GM19452 (cell line): ENCODE measurements around the gene UNC119.
"Not testable (repeated sequence)": the region's sequence is repeated elsewhere in the genome, so short reads cannot be mapped to it uniquely, and the experiment has no call there.

ENCODE experiments used
- ATAC-seq: cut with Tn5 transposase; IDR thresholded peaks from one replicate; pipeline ENCODE4 v1.9.1; 2021; ENCODE audit not compliant: unreplicated experiment

Gene UNC119

DNA sequence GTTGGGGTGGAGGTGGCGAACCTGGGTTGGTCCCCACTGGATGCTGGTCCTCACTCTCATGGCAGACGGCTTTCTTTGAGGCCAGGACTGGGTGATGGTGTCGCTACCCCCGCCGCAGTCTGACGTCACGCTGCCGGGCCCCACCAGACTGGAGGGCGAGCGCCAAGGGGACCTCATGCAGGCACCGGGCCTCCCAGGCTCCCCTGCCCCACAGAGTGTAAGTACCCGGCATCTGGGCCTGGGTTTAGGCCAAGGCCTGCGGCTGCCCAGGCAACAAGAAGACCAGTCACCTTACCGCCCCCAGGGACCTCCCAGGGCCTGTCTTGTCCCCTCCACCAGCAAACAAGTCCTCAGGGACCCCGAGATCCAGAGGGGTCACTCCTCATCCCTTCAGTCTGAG lies 28.5 kb downstream of the UNC119 start:
- no peak for ATAC-seq

DNA sequence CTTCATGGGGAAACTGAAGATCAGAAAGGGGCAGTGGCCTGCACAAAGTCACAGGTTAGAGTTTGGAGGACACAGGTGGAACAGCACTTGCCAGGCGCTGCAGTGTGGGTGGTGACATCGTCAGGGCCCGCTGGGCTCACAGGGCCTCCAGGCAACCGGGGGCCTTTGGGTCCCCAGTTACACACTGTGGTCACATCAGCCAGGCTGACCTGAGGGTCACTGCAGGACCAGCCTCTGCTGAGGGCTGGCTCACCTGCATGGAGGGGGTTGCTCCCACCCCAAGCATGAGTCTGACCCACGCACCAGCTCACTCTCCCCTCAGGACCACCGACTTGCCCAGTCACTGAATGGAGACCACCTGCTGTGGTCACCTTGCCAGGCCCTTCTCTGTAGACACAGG lies 29.2 kb downstream of the UNC119 start:
- ATAC-seq = no peak

DNA sequence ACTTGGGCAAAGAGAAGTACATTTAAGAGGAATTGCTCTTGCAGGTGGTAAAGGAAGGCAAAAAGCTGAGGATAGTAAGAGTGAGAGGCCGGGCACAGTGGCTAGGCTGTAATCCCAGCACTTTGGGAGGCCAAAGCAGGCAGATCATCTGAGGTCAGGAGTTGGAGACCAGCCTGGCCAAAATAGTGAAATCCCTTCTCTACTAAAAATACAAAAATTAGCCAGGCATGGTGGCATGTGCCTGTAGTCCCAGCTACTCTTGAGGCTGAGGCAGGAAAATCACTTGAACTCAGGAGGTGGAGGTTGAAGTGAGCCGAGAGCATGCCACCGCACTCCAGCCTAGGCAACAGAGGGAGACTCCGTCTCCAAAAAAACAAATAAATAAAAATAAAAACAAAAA lies 30.1 kb downstream of the UNC119 start:
- not testable (repeated sequence) for ATAC-seq

DNA sequence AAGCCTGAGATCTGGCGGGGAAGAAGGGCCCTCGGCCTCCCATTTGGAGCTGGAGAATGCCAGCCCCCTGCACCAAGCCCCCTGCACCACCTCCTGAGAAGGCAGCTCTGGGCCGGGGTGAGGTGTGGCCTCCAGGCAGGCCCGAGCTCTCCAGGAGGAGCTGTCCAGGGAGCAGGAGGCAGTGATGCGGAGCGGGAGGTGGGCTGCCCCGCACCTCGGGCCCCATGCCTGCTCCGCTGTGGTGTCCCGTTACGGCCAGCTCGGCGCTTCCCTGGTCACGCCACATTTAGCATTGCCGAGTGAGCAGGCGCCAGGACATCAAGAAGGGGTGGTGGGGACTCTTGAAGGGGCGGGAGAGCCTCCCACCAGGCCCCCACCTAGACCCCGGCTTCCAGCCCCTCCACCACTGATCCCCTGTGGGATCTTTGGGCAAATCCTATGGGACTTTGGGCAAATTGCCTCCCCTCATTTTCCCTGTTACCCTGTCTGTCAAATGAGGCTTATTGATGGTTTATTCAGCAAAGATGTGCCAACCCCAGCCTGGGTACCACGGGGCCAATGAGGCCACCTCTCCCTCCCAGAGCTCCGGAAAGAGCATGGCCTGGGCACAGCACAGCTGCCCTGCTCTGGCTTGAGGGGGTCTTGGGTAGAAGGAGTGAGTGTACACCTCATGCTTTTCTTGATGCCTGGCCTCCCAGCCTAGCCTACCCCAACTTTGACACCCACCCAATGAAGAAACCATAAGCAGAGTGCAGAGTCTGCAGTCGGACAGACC lies 30.9 kb downstream of the UNC119 start:
- no peak for ATAC-seq

DNA sequence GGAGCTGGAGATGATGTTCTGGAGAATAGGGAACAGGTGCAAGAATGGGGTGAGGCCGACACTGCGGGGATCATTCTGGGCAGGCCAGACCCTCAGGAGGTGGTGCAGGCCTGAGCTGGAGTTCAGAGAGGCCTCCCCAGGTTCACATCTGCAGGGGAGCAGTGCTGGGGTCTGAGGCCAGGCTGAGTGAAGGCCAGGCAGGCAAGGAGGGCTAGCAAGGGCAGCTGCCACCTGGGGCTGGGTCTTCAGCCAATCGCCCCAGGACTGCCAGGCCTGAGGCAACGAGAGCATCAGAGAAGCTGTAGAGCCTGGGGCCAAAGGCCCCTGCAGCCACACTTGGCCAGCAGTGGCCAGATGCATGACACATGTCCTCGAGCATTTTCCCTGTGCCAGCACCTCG lies 31.7 kb downstream of the UNC119 start:
- ATAC-seq = no peak

DNA sequence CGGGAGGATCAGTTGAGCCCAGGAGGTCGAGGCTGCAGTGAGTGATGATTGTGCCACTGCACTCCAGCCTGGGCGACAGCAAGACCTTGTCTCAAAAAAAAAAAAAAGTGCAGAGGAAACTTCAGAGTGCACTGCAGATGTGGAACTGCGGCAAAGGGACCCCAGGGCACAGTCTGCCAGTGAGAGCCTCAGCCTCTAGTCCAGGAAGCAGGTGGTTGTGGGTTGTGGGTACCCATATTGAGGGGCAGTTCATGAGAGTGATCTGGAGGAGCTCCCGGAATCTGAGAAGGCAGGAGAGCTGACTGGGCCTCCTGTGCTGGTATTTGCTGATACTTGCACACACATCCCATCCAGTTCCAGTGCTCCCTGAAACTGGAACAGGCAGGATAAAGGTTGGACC lies 33.2 kb downstream of the UNC119 start:
- no peak for ATAC-seq

DNA sequence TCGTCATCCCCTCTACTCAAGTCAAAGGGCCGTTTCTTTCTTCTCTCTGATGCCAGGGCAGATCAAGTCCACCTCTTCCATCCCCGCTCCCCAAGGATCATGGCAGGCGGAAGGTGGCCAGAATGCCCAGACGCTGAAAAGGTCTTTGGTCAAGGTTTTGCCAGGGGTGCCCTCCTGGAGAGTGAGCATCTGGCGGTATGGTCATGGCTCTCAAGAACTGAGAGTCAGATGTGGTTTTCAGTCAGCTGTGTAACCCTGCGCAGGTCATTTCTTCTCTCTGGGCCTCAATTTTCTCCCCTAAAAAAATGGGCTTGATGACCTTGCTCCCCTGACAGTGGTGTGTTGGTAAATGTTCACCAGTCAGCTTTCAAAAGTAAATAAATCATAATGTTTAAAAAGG lies 33.8 kb downstream of the UNC119 start:
- ATAC-seq = no peak

DNA sequence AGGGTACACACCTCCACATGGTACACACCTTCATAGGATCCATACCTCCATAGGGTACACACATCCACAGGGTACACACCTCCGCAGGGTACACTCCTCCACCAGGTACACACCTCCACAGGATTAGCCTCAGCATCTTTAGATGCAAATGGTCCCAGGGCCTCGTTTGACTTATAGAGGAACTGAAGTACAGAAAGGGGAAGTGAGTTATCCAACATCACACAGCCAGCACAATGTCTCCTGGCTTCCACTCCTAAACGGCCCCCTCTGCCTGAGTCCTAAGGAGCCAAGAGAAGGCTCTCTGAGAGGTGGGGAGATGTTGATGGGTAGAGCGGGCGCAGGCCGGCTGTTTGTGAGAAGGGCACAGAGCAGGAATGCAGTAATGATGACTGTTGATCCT lies 34.3 kb downstream of the UNC119 start:
- no peak for ATAC-seq

DNA sequence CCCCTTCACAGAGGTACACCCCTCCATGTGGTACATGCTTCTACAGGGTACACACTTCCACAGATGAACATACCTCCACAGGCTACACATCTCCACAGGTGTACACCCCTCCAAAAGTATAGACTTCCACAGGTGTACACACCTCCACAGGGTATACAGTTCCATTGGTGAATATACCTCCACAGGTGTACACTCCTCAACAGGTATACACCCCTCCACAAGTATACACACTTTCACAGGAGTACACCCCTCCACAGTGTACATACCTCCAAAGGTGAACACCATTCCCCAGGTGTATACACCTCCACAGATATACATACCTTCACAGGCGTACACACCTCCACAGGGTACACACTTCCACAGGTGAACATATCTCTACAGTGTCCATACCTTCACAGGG lies 36.9 kb downstream of the UNC119 start:
- no peak for ATAC-seq

DNA sequence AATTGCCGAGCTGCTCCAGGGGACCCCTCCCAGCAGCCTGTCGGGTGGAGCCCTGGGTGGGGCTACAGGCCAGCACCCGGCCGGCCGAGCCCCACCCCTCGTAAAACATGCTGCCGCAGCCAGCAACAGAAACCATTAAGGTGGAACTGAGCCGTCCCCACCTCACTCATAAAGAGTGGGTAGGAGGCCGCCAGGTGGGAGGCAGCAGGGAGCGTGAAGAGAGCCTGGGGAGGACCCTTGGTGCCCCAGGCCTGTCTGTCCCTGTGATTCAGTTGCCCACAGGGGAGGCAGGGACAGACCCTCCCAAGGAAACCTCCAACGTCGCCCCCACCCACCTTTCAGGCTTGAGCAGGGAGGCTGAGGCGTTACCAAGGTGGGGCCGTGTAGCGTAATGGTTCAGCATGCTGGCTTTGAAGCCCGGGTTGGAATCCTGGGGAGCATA lies 37.8 kb downstream of the UNC119 start:
- no peak for ATAC-seq

DNA sequence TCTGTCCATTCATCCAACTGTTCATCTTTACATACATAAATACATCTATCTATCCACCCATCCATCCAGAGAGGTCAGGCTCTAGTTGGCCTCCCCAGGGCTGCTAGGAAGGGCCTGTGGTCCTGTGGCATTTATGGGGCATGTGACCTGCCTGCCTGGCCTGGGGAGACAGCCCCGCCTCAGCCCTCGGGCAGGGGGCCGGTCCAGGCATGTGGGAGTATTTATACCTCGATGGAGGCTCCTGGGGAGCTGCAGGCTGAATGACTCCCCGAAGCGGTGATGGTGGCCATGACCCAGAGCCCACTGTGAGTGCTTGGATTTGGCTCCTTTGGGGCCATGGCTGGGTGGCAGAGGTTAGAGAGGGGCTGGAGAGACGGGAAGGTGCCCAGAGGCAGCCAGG lies 38.9 kb downstream of the UNC119 start:
- no peak for ATAC-seq

DNA sequence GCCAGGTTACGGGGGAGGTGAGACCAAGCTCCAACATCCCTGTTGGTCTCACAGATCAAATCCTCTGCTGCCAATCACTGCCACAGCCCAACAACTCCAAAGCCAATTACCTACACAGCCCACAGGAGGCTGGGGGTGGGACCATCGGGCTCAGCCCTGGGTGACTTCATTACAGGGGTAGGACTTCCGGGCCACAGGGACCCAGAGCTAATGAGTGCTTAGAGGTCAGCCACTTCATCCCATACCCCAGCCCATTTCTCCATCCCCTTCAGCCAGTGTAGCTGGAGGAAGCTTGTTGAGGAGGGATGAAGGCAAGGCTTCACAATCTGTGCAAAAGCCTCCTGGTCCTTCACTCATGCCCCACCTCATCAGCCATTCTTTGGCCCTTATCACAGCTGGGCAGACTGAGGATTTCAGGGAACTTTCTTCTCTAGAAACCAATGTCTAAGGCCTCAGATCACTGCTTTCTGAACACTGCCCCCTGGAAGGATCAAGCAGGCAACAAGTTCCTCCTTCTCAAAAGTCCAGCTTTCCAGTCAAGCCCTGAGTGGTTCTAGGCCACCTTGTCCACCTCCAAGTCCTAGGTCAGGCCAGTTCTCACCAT lies 40.5 kb downstream of the UNC119 start:
- ATAC-seq = no peak

DNA sequence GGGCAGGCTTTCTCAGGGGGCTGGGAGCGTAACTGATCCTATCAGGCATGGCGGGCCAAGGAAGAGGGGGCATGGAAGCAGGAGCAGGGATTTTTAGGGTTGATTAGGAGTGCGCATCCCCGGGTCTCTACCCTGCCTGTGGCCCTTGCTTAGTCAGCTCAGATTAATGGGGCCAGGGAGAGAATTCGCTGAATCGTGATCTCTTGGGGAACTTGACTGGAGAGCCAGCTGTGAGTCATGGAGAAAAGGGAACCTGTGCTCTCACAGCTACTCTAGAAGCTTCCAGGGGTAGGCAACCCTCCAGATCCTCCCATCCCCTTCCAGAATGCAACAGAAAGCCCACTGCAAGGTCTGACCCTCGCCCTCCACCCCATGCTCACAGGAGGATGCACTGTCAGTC lies 42.6 kb downstream of the UNC119 start:
- ATAC-seq = no peak

DNA sequence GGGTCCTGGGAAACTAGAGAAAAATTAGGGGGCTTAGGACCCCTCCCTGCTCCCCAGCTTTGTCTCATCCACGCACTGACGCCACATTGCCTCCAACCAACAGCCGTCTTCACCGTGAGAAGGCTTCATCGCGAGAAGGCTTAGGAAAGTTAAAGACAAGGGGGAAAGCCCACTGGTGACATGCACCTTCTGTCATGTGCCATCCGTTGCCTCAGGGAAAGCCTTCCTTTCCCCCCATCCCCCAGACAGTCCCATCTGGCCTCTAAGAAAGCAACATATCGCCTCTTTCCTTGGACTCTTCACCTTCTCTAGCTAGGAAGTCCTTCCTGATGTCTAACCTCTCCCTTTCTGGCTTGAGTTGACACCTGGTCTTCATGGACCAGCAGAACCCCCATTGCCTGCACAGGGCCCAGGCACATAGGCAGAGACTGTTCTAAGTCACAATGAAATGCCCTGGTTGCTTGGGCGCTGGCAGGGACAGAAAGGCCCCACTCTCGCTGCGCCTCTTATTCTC lies 44.2 kb downstream of the UNC119 start:
- no peak for ATAC-seq

DNA sequence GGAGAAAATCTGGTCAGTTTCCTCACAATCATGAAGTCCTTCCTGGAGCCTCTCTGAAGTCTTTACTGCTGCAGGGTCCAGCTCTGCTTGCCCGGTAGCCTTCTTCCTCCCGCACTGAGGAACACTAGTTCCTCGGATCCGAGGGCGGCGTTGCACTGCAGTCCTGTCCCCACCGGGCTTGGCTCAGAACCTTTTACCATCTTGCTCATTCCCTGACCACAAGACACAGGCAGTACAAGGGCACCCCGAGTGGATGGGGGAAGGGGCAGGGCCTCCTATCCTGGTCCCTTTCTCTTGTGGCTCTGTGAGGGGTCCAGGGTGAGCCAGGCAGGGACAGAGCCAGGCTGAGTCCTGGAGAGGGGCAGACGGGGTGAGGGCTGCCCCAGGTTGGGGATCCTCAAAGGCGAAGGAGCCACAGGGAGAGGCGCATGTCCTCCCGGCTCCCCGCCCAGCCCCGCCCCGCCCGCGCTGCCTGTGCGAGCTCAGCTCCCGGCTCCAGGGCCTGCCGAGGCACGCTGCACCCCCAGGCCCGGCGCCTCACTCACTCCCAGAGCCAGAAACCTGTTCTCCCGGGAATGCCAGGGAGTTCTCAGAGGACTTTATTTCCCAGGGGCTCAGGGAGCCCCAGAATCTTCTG lies 44.7 kb downstream of the UNC119 start:
- ATAC-seq = no peak

DNA sequence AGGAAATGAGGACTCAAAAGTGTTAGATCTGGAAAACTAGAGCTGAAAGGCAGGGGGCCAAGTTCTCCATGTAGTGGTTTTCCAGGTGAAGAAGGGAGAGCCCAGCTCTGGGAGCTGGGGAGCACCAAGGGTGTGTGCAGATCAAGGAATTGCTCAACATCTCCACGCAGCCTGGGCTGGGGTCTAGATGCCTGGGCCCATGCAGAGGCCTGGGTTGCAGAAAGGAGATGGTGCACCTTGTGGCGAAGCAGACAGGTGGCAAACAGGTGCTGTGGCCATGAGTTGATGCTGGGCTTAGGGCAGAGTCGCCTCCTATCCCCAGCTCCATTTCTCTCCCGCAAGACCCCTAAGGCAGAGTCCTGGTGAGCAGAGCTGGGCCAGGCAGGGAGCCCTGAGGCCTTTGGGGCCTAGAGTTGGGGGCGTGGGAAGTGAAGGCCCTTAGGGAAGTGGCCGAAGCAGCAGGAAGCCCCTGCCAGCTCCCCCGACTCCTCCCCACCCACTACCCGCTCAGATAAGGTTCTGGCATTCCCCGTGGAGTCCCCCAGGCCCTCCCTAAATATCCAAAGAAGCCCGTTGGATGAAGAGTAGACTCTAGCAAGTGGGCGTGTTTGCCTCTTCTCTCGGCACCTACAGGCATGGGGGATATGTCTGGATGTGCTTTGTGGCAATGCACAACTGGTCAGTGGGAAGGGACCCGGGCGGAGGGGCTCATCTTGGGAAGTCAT lies 45.5 kb downstream of the UNC119 start:
- ATAC-seq = no peak

DNA sequence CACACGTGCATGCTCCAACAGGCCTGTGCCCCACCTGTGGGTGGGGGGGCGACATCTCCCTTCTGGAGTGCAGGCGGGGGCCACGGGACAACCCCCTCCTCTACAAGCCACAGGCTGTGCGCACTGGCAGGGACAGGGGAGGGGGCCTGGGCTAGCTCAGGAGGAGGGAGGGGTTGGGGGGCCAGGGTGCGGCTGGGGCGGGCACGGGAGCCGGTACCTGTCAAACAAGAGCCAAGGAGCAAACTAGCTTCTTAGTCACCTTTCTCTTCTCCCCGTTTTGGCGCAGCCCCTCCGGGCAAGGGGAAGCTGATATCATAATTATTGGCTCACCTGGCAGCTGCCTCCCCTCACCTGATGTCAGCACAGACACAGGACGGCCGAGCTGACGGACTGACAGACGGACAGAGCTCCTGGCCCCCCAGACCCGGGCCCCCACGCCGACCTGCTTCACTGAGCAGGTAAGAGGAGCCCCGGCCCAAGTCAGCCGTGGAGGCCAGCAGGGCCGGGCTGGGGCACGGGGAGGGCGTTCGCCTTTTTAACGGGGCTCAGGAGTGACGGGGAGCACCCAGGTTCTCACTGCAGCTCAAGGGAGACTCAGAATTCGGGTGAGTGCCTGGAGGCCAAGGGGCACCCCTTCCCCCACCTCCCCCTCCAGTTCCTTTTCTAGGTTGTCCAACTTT lies 46.3 kb downstream of the UNC119 start, which contains the start of gene FOXN1:
Gene FOXN1, plus strand, starts transcription at position 363 of the 680 bp plus-strand sequence. CDS start 17,622 bp downstream, outside the sequence.
- ATAC-seq = no peak

DNA sequence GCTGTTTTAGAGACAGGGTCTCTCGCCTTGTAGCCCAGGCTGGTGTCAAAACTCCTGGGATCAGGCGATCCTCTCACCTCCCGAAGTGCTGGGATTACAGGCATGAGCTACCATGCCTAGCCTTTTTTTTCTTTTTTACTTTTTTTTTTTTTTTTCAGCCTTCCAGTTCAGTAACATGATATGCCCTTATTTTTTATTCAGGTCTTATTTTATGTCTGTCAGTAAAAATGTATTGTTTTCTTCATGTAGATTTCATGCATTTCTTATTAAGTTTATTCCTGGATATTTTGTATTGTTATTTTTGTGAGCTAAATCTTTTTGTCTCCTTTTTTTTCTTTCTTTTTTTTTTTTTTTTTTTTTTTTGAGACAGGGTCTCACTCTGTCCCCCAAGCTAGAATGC lies 49.0 kb downstream of the UNC119 start:
- ATAC-seq = no peak

DNA sequence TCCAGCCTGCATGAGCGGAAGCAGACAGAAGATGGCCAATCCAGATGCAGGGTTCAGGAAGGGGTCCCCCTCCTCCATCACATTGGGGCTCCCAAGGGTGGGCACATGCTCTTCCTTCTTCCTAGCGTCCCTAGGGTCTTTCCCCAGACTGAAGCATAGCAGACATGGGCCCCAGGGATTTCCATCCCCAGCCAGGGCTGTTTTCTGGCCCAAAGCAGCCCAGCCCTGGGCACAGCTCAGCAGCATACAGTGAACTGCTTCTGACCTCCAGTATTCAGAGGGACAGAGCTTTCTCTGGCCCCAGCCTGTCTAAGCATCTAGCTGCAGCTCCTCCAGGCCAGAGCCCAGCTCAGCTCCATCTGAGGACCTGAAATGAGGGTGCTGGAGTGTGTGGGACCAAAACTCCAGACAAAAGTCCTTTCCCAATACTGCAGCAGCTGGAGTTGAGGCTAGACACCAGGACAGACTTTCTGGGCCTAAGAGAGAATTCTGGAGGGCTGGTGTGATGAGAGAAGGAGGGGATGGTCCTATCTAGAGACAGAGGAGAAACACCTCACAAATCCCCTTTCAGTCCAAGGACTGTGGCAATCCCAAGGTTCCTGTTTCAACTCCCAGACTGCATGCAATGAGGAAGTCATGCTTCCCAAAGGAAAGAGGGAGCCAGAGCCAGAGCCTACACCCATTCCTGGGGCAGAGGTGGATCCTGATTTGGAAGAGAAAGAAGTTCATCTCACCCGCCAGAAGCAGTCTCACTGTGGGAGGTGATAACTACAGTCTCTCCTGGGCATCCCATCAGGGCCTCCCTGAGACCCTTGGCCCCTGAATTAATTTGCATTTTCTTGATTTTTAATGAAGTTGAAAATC lies 50.8 kb downstream of the UNC119 start:
- no peak for ATAC-seq
